HG03280 (cell line): Measurements from ENCODE around the gene PILRA.
A peak's percentile ranks its signal among the peaks of the same experiment; 100 is the strongest.
"Not testable (repeated sequence)": the region's sequence is repeated elsewhere in the genome, so short reads cannot be mapped to it uniquely, and the experiment has no call there.

Experiments used
- ATAC-seq: cut with Tn5 transposase; IDR thresholded peaks from one replicate; pipeline ENCODE4 v1.9.1; 2021; ENCODE audit warnings: mild to moderate bottlenecking, moderate library complexity; ENCODE audit not compliant: unreplicated experiment

Gene PILRA

GRCh38 chr7:100373261-100373831 is at the start of gene PILRA:
Gene PILRA, plus strand, starts transcription at chr7:100373487. Its CDS starts 170 bp downstream, at chr7:100373657.
- ATAC-seq = no peak

- ATAC-seq = not testable (repeated sequence)
Observed at GRCh38 chr7:100324194-100324593, 49.1 kb upstream of the PILRA start.

- not testable (repeated sequence) for ATAC-seq
Observed at GRCh38 chr7:100325671-100326070, 47.6 kb upstream of the PILRA start.

GRCh38 chr7:100326914-100327313 is 46.4 kb upstream of the PILRA start:
- ATAC-seq = not testable (repeated sequence)

- peak; percentile 93 for ATAC-seq
Observed at GRCh38 chr7:100335566-100336466, 37.5 kb upstream of the PILRA start.

- ATAC-seq = not testable (repeated sequence)
Observed at GRCh38 chr7:100338083-100338696, 35.1 kb upstream of the PILRA start.

GRCh38 chr7:100341286-100341685 is 32.0 kb upstream of the PILRA start:
- ATAC-seq = not testable (repeated sequence)

GRCh38 chr7:100342765-100343164 is 30.5 kb upstream of the PILRA start:
- no peak for ATAC-seq

- ATAC-seq = not testable (repeated sequence)
Observed at GRCh38 chr7:100344124-100344559, 29.1 kb upstream of the PILRA start.

GRCh38 chr7:100344560-100345287 is 28.6 kb upstream of the PILRA start:
- peak; percentile 85 for ATAC-seq

- peak; percentile 32 for ATAC-seq
Observed at GRCh38 chr7:100345288-100345672, 28.0 kb upstream of the PILRA start.

- no peak for ATAC-seq
Observed at GRCh38 chr7:100346921-100347320, 26.4 kb upstream of the PILRA start.

GRCh38 chr7:100348805-100349204 is 24.5 kb upstream of the PILRA start:
- no peak for ATAC-seq

- ATAC-seq = no peak
Observed at GRCh38 chr7:100349757-100350156, 23.5 kb upstream of the PILRA start.

GRCh38 chr7:100351657-100352058 is 21.6 kb upstream of the PILRA start:
- ATAC-seq = no peak

GRCh38 chr7:100352230-100352781 is 21.0 kb upstream of the PILRA start:
- ATAC-seq = not testable (repeated sequence)

- no peak for ATAC-seq
Observed at GRCh38 chr7:100352984-100353684, 20.2 kb upstream of the PILRA start.

GRCh38 chr7:100353685-100354330 is 19.5 kb upstream of the PILRA start:
- ATAC-seq = no peak

GRCh38 chr7:100356416-100357068 is 16.7 kb upstream of the PILRA start:
- ATAC-seq = no peak
